Naive thymus-derived CD4-positive, alpha-beta T cell (primary cell): ENCODE data around the gene LTBP2. TPM values are rescaled to one million over a fixed set of nuclear protein-coding genes. Genes with fewer than 3 reads are reported as not detected.

Experiments used
- ATAC-seq: fragments of 150-1000 bp; cut with Tn5 transposase; 2 replicates; pipeline ENCODE4 v1.10.0; 2021; ENCODE audit warnings: mild to moderate bottlenecking, moderate library complexity
- CTCF ChIA-PET: fragments of 350-600 bp; sonication (Branson Sonifier 250); formaldehyde crosslinking; loops from one replicate; lab custom pipeline; 2021; ENCODE audit warnings: antibody characterized with exemption; lab: Charles Lee
- POLR2A ChIA-PET: fragments of 350-600 bp; sonication (Branson Sonifier 250); formaldehyde crosslinking; loops from one replicate; lab custom pipeline; 2021; ENCODE audit warnings: antibody characterized with exemption, inconsistent platforms; lab: Charles Lee
- DNase-seq, 9 donors: peaks; one replicate each; pipeline versions ENCODE4 v3.0.0 to v3.0.0-alpha.2; 2020 to 2022; ENCODE audit warnings: mixed read lengths in 1 of 9
- H3K27ac ChIP-seq: one replicate; pipeline ENCODE4 v1.7.0; 2013; ENCODE audit warnings: mild to moderate bottlenecking, low read depth, low read length, moderate library complexity
- H3K27me3 ChIP-seq, 2 donors: one replicate each; pipeline ENCODE4 v1.7.0; 2013; ENCODE audit warnings: low read length in 2 of 2, mild to moderate bottlenecking in 2 of 2, moderate library complexity in 2 of 2; ENCODE audit not compliant: control insufficient read depth in 2 of 2, insufficient read depth in 2 of 2
- H3K36me3 ChIP-seq, 3 experiments: 1 replicate in 2 of 3; 2 replicates in 1 of 3; pipeline ENCODE4 v1.7.0; 2013; ENCODE audit warnings: low read length in 3 of 3, mild to moderate bottlenecking in 3 of 3, moderate library complexity in 1 of 3; ENCODE audit not compliant: insufficient read depth in 3 of 3, control insufficient read depth in 2 of 3
- H3K4me1 ChIP-seq, 2 donors: one replicate each; pipeline ENCODE4 v1.7.0; 2013; ENCODE audit warnings: low read length in 2 of 2, mild to moderate bottlenecking in 2 of 2, moderate library complexity in 1 of 2; ENCODE audit not compliant: control insufficient read depth in 2 of 2, insufficient read depth in 2 of 2
- H3K4me3 ChIP-seq: 2 replicates; pipeline ENCODE4 v1.7.0; 2013; ENCODE audit warnings: mild to moderate bottlenecking, low read length
- H3K9me3 ChIP-seq, 3 experiments: 1 replicate in 2 of 3; 2 replicates in 1 of 3; pipeline ENCODE4 v1.7.0; 2013; ENCODE audit warnings: low read length in 3 of 3; ENCODE audit not compliant: control insufficient read depth in 2 of 3
- H3K27ac Mint-ChIP-seq, 9 donors: one replicate each; pipeline ENCODE4 v1.8.0; 2020 to 2022; ENCODE audit warnings: mixed read lengths in 9 of 9, mild to moderate bottlenecking in 8 of 9, moderate library complexity in 5 of 9, inconsistent platforms in 2 of 9
- H3K27me3 Mint-ChIP-seq, 5 donors: one replicate each; pipeline ENCODE4 v1.8.0; 2021 to 2022; ENCODE audit warnings: mixed read lengths in 5 of 5, mild to moderate bottlenecking in 1 of 5
- H3K36me3 Mint-ChIP-seq, 5 donors: one replicate each; pipeline ENCODE4 v1.8.0; 2020 to 2022; ENCODE audit warnings: mixed read lengths in 5 of 5, mild to moderate bottlenecking in 3 of 5, inconsistent platforms in 1 of 5
- H3K4me1 Mint-ChIP-seq, 7 donors: one replicate each; pipeline ENCODE4 v1.8.0; 2020 to 2022; ENCODE audit warnings: mixed read lengths in 7 of 7, mild to moderate bottlenecking in 3 of 7, inconsistent platforms in 1 of 7
- H3K4me3 Mint-ChIP-seq, 10 donors: one replicate each; pipeline ENCODE4 v1.8.0; 2020 to 2022; ENCODE audit warnings: mild to moderate bottlenecking in 10 of 10, mixed read lengths in 10 of 10, moderate library complexity in 6 of 10, inconsistent platforms in 2 of 10
- H3K9me3 Mint-ChIP-seq, 11 donors: one replicate each; pipeline ENCODE4 v1.8.0; 2020 to 2022; ENCODE audit warnings: mixed read lengths in 11 of 11, mild to moderate bottlenecking in 4 of 11, inconsistent platforms in 1 of 11, moderate library complexity in 1 of 11
- intact Hi-C, 2 donors: fragments of 100-400 bp; cut with micrococcal nuclease; formaldehyde crosslinking; loops; one replicate each; pipeline ENCODE4 v1.15.1; 2023
- polyA plus RNA-seq, 2 donors: library from polyadenylated mRNA; unstranded; fragments of 300-500 nt; fragmentation: Illumina TruSeq; gene quantifications; one replicate each; pipeline ENCODE4 v1.2.3, GENCODE V29; 2021
- total RNA-seq, 6 experiments: library from RNA in 5 of 6; stranded (reverse) in 5 of 6; gene quantifications; 1 replicate in 5 of 6; 2 replicates in 1 of 6; pipeline ENCODE4 v1.2.3 and lab custom pipeline; 2021 to 2026

Gene LTBP2
- total and polyA plus RNA-seq, 7 experiments from 2014 or later: 0.07 to 1.1 (median 0.27) TPM

GRCh38 chr14:74573421-74574089 is 38.5 kb downstream of the LTBP2 start:
- ATAC-seq (no peak), DNase-seq (no peak)
- Histone ChIP-seq H3K36me3 (no peaks in the 10 kb centered on the region), H3K27me3 (peaks cover 0 to 11% of the 10 kb centered on the region in 2 donors), H3K27ac (no peak overlapping the region), H3K4me1 (peaks cover 0 to 36% of the 10 kb centered on the region in 2 donors), H3K9me3 (no peaks in the 10 kb centered on the region), H3K4me3 (no peak overlapping the region)
- CTCF ChIA-PET: no interaction called here
- peak overlapping the region in 1 of 10 donors; percentile 2 for H3K4me3 Mint-ChIP-seq
- intact Hi-C loops: no loop called here
- peaks cover 0 to 31% (median 5%) of the 10 kb centered on the region in 5 donors for H3K27me3 Mint-ChIP-seq
- peaks cover 14 to 33% (median 24%) of the 10 kb centered on the region in 7 donors for H3K4me1 Mint-ChIP-seq
- H3K9me3 Mint-ChIP-seq: no peaks in the 10 kb centered on the region
- H3K27ac Mint-ChIP-seq: peak overlapping the region in 1 of 9 donors; percentile 40
- H3K36me3 Mint-ChIP-seq: no peaks in the 10 kb centered on the region
- POLR2A ChIA-PET: no interaction called here

GRCh38 chr14:74572726-74573301 is 39.2 kb downstream of the LTBP2 start:
- H3K27ac Mint-ChIP-seq: peak overlapping the region in 1 of 9 donors; percentile 41
- peaks cover 0 to 36% (median 5%) of the 10 kb centered on the region in 5 donors for H3K27me3 Mint-ChIP-seq
- peak overlapping the region in 2 of 10 donors; percentile 42 to 44 for H3K4me3 Mint-ChIP-seq
- ATAC-seq (no peak), DNase-seq (no peak)
- ChIA-PET CTCF (interaction anchor here (0.7 kb wide), 1 partner anchor 17 kb away, joined by 4 read pairs; no protein-coding TSS in a partner anchor), POLR2A (no interaction called here)
- H3K9me3 Mint-ChIP-seq: no peaks in the 10 kb centered on the region
- peaks cover 0 to 11% of the 10 kb centered on the region in 2 donors for H3K27me3 ChIP-seq
- H3K4me3 ChIP-seq: no peak overlapping the region
- intact Hi-C loops: no loop called here
- H3K36me3 ChIP-seq: no peaks in the 10 kb centered on the region
- H3K27ac ChIP-seq: no peak overlapping the region
- no peaks in the 10 kb centered on the region for H3K9me3 ChIP-seq
- H3K4me1 ChIP-seq: peaks cover 0 to 36% of the 10 kb centered on the region in 2 donors
- H3K4me1 Mint-ChIP-seq: peaks cover 14 to 33% (median 24%) of the 10 kb centered on the region in 7 donors
- H3K36me3 Mint-ChIP-seq: no peaks in the 10 kb centered on the region

- Histone ChIP-seq H3K27ac (no peak overlapping the region), H3K9me3 (no peaks in the 10 kb centered on the region), H3K4me3 (no peak overlapping the region), H3K36me3 (no peaks in the 10 kb centered on the region), H3K4me1 (peaks cover 0 to 36% of the 10 kb centered on the region in 2 donors), H3K27me3 (peaks cover 0 to 11% of the 10 kb centered on the region in 2 donors)
- H3K27me3 Mint-ChIP-seq: peaks cover 0 to 36% (median 5%) of the 10 kb centered on the region in 5 donors
- intact Hi-C loops: no loop called here
- POLR2A ChIA-PET: no interaction called here
- peak overlapping the region in 9 of 10 donors; percentile 14 to 63 (median 29) for H3K4me3 Mint-ChIP-seq
- no peak for DNase-seq
- peak; percentile 70 for ATAC-seq
- peak overlapping the region in 4 of 9 donors; percentile 42 to 77 (median 55) for H3K27ac Mint-ChIP-seq
- no peaks in the 10 kb centered on the region for H3K36me3 Mint-ChIP-seq
- H3K9me3 Mint-ChIP-seq: no peaks in the 10 kb centered on the region
- CTCF ChIA-PET: interaction anchor here (0.7 kb wide), 1 partner anchor 18 kb away, joined by 4 read pairs; no protein-coding TSS in a partner anchor
- H3K4me1 Mint-ChIP-seq: peaks cover 14 to 33% (median 24%) of the 10 kb centered on the region in 7 donors
Observed at GRCh38 chr14:74571901-74572725, 39.9 kb downstream of the LTBP2 start.

- H3K4me3 Mint-ChIP-seq: peak overlapping the region in 3 of 10 donors; percentile 13 to 42 (median 22)
- DNase-seq (no peak), ATAC-seq (no peak)
- Histone ChIP-seq H3K9me3 (no peaks in the 10 kb centered on the region), H3K27ac (no peak overlapping the region), H3K4me3 (no peak overlapping the region), H3K4me1 (peaks cover 0 to 36% of the 10 kb centered on the region in 2 donors), H3K27me3 (peaks cover 0 to 11% of the 10 kb centered on the region in 2 donors), H3K36me3 (no peaks in the 10 kb centered on the region)
- no peaks in the 10 kb centered on the region for H3K9me3 Mint-ChIP-seq
- H3K27me3 Mint-ChIP-seq: peaks cover 0 to 34% (median 5%) of the 10 kb centered on the region in 5 donors
- H3K36me3 Mint-ChIP-seq: no peaks in the 10 kb centered on the region
- peaks cover 14 to 33% (median 24%) of the 10 kb centered on the region in 7 donors for H3K4me1 Mint-ChIP-seq
- intact Hi-C loops: no loop called here
- POLR2A ChIA-PET: no interaction called here
- H3K27ac Mint-ChIP-seq: peak overlapping the region in 1 of 9 donors; percentile 43
- CTCF ChIA-PET: no interaction called here
Observed at GRCh38 chr14:74571441-74571841, 40.6 kb downstream of the LTBP2 start.

GRCh38 chr14:74570696-74571095 is 41.3 kb downstream of the LTBP2 start:
- CTCF ChIA-PET: no interaction called here
- H3K9me3 ChIP-seq: no peaks in the 10 kb centered on the region
- H3K9me3 Mint-ChIP-seq: no peaks in the 10 kb centered on the region
- H3K4me3 ChIP-seq: no peak overlapping the region
- H3K4me3 Mint-ChIP-seq: no peak overlapping the region
- H3K27me3 ChIP-seq: peaks cover 0 to 11% of the 10 kb centered on the region in 2 donors
- POLR2A ChIA-PET: no interaction called here
- H3K4me1 Mint-ChIP-seq: peaks cover 14 to 33% (median 24%) of the 10 kb centered on the region in 7 donors
- intact Hi-C loops: no loop called here
- peaks cover 0 to 34% (median 5%) of the 10 kb centered on the region in 5 donors for H3K27me3 Mint-ChIP-seq
- DNase-seq (no peak), ATAC-seq (no peak)
- H3K36me3 Mint-ChIP-seq: no peaks in the 10 kb centered on the region
- no peaks in the 10 kb centered on the region for H3K36me3 ChIP-seq
- no peak overlapping the region for H3K27ac Mint-ChIP-seq
- no peak overlapping the region for H3K27ac ChIP-seq
- H3K4me1 ChIP-seq: peaks cover 0 to 36% of the 10 kb centered on the region in 2 donors

GRCh38 chr14:74569806-74570591 is 42.0 kb downstream of the LTBP2 start:
- Mint-ChIP-seq H3K27ac (no peak overlapping the region), H3K9me3 (no peaks in the 10 kb centered on the region), H3K27me3 (peaks cover 0 to 38% (median 5%) of the 10 kb centered on the region in 5 donors), H3K4me1 (peaks cover 14 to 33% (median 24%) of the 10 kb centered on the region in 7 donors), H3K36me3 (no peaks in the 10 kb centered on the region), H3K4me3 (no peak overlapping the region)
- no peak overlapping the region for H3K4me3 ChIP-seq
- ATAC-seq: no peak
- H3K4me1 ChIP-seq: peaks cover 0 to 36% of the 10 kb centered on the region in 2 donors
- no peaks in the 10 kb centered on the region for H3K36me3 ChIP-seq
- DNase-seq: no peak
- ChIA-PET POLR2A (no interaction called here), CTCF (no interaction called here)
- intact Hi-C loops: no loop called here
- H3K27me3 ChIP-seq: peaks cover 0 to 11% of the 10 kb centered on the region in 2 donors
- H3K9me3 ChIP-seq: no peaks in the 10 kb centered on the region
- H3K27ac ChIP-seq: no peak overlapping the region
